Superior temporal gyrus (tissue), 1 donor: Measurements from ENCODE around the gene CREBBP.

ENCODE experiments used
- DNase-seq: peaks from one replicate; pipeline ENCODE4 v3.0.0-alpha.2; 2016; ENCODE audit errors: extremely low spot score

Gene CREBBP

DNA sequence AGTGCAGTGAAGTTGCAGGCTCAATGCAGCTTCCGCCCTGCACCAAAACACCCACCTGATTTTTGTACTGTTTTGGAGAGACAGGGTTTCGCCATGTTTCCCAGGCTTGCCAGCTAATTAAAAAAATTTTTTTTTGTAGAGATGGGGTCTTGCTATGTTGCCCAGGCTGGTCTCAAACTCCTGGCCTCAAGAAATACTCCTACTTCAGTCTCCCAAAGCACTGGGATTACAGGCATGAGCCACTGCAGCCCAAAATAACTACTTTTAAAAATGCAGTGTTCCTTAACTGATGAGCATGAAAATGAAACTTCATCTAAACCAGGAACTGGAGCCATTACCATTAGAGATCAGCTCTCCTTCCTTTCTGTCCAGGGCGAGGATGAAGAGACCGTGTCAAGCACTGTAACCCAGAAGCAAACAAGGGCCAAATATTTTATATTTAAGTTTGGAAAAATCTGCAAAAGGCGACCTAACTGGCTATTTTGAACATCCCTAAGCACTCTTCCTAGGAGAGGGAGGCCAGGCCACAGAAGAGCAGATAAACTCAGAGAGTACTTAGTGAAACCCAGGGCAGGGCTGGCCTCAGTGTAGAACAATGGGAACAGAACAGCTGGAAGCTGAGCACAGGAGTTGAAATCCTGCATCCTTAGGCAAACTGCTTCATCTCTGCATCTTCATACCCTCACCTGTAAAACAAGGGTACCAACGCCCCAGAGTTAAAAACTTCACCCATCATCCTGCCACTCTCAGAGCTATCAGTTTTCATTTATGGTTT lies 24.0 kb downstream of the CREBBP start:
- DNase-seq, result no peak

DNA sequence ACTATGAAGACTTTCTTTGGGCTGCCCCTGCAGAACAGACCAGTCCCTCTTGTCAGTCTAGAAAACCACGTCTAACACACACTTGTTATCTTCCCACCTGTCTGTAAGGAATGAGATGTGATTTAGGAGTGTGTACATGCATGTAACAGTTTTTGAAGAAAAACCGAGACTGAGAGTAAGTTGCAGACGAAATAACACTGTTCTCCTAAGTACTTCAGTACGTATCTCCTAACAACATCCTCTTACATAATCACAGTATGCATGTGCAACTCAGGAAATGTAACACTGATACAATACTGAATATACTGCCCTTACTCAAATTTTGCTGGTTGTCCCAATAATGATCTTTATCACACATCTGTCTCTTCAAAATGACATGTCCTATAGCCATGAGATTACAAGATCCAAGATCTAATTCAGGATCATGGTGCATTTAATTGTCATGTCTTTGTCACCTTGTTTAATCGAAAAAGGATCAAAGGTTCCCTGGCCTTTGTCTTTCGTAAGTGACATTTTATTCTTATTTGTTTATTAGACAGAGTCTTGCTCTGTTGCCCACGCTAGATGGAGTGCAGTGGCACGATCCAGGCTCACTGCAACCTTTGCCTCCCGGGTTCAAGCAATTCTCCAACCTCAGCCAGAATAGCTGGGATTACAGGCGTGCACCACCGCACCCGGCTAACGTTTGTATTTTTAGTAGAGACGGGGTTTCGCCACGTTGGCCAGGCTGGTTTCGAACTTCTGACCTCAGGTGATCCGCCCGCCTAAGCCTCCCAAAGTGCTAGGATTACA lies 25.6 kb downstream of the CREBBP start:
- DNase-seq, result no peak

DNA sequence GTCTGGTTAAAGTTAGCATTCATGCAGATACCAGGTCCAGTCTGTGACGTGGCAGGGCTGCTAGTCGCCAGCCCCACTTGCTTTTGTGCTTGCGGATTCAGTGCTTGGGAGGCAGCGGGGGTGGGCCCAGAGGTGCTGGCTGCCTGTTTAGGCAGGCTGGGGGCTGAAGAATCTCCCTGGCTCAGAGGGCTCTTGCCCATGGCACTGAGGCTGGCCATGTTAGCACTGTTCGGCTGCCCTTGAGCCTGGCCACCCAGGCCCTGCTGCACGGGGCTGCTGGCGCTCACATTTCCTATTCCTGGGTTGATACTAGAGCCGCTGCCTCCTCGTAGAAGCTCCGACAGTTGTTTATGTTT lies 30.0 kb downstream of the CREBBP start:
- DNase-seq, result no peak

DNA sequence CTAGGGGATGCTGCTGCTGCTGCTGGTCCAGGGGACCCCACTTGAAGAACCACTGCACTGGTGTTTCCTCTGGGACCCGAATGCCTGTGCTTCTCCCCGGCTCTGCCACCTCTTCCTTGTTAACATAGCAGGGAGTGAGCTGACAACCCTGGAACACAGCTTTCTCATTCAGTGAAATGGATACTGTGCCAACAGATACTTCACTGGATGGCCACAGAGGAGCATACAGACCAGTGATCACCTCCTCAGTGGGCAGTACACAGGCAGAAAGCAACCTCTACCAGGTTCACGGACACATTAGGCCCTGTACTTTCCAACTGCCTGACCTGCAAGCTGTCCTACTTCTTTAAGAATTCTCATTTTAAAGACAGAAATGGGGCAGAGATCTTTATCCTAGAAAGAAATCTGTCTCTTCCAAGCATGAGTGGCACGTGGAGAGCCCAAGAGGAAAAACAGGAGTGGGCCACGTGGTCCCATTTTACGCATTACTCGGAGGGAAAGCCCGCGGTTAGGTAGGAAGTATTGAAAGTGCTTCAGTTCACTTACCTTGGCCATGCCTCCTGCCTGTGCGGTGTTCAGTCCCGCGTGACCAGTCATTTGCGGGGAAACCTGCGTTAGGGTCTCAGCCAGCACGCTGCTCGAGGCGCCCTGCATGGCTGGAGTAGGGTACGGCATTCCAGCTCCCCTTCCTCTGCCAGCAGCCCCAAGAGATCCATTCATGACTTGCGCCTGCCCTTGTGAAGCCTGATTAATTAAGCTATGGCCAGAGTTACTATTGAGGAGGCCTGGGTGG lies 30.6 kb downstream of the CREBBP start:
- DNase-seq, result no peak

DNA sequence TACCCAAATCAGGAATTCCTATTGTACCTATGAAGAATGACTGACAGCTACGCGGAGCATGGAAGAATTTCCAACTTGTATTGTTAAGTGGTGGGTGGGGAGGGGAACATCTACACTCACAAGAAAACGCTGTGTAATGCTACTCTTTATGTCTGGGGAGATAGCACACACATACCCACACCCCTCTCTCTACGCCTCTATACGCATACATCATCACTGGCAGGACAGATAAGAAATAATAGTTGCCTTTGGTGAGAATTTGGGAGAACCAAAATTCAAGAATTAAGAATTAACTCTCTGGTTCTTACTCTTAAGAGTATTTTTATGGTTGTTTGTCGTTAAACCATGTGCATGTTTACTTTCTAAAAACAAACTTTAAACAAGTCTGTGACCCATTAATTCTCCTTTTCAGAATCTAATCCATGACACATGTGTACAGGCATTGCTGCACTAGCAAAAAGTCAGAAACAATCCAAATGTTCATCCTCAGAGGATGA lies 33.9 kb downstream of the CREBBP start:
- no peak for DNase-seq

DNA sequence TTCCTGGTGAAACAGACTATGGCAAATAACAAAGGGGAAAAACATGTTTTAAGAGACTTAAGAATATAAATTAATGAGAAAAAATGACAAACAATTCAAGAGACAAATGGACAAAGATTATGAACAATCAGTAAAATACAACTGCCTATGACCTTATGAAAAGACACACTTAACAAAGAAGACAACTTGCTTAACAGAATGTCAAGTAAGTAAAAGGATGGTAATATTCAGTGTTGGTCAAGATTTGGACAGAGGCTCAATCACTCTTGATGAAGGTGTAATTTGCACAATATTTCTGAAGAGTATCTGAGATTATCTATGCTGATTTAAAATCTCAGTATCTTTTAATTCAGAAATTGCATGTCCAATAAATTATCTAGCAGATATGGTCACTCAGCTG lies 34.4 kb downstream of the CREBBP start:
- DNase-seq, result no peak

DNA sequence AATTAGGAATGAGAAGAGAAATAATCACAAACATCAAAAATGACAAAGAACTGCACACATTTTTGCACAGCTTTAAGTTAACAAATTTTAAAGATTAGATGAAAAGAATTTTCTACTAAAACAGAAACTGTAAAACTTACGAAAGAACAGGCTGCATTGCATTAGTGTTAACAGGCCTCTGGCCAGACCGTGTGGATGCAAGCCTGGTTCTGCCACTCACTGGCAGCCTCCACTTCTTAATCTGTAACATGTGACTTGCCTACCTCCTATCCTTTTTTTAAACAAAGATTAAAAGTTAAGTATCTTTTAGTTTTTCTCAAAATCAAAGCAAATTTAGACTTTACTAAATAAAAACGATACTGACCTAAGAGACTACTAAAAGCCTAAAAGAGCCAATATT lies 37.5 kb downstream of the CREBBP start:
- no peak for DNase-seq

DNA sequence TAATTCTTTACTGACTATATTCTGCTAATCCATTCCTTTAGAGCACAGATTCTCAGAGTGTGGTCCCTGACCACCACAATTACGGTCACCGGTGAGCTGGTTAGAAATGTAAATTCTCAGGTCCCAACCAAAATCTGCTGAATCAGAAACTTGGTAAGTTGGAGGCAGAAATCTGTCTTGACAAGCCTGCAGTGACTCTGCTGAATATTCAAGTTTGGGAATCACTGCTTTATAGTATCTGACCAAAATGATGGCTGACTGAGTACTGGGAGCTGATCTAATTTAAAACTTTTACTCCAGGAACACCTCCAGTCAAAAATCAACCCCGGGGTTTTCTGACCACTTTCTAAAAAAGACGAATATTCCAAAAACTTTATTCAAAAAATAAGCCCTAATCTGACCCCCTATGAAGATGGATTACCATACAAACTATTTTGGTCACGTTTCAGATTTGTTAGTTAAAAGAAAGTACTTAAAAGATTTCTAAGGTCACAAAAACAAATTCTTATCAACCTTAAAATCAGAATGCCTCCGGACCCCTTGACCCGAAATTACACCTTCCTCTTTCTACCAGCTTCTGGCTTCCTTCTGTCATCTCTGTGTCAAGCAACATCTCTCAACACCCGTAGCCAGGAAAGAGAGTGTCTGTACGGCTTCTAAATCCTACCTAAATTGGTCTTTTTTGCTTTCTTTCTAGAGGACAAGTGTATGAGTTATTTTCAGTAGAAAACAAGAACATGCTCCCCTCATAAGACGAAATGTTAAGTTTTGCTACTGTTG lies 38.6 kb downstream of the CREBBP start:
- no peak for DNase-seq

DNA sequence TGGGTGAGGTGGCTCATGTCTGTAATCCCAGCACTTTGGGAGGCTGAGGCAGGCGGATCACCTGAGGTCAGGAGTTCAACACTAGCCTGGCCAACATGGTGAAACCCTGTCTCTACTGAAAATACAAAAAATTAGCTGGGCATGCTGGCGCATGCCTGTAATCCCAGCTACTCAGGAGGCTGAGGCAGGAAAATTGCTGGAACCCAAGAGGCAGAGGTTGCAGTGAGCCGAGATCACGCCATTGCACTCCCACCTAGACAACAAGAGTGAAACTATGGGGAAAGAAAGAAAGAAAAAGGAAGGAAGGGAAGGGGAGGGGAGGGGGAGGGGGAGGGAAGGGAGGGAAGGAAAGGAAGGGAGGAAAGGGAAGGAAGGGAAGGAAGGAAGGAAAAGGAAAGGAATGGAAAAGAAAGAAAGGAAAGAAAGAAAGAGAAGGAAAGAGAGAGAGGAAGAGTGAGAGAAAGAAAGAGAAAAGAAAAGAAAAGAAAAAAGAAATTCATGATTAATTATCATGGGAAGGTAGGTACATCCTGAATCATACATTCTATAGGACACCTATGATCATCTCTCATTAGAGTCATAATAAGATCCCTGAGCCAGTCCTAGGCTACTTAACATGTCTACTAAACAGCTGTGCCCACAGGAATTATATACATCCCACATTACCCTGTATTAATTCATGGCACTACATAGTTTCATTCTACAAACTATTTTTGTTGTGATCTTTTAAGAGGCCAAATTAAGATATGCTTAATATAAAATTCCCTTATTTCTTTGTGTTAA lies 40.9 kb downstream of the CREBBP start:
- no peak for DNase-seq

DNA sequence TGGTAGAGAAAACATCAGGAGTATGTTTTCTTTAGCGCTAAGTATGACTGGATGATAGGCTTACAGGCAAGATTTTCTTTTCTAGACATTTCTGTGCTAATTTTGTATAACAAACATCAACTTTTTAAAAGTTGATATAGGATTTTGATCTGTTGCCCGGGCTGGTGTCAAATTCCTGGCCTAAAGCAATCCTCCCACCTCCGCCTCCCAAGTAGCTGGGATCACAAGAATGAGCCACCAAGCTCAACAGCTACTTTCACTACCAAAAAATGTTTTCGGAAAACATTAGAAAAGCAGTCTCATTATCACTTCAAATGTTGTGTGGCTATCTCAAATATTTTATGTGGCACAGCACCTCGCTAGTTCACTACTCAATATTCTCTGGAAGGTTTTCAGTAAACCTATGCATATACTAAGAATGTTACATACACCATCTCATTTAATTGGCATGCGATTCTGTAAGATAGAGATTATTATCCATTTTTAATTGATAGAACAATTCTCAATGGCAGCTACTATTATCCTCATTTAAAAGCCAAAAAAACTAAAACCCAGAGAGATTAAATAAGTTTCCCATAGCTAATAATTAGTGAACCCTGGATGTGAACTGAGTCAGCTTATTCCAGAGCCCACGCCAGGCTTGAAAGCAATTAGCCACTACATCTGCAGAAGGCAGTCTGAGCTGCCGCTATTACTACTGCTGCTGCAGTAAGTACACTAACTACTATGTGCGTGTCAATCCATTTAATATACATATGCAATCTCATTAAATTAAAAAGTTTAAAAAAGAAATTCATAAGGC lies 41.7 kb downstream of the CREBBP start:
- no peak for DNase-seq

DNA sequence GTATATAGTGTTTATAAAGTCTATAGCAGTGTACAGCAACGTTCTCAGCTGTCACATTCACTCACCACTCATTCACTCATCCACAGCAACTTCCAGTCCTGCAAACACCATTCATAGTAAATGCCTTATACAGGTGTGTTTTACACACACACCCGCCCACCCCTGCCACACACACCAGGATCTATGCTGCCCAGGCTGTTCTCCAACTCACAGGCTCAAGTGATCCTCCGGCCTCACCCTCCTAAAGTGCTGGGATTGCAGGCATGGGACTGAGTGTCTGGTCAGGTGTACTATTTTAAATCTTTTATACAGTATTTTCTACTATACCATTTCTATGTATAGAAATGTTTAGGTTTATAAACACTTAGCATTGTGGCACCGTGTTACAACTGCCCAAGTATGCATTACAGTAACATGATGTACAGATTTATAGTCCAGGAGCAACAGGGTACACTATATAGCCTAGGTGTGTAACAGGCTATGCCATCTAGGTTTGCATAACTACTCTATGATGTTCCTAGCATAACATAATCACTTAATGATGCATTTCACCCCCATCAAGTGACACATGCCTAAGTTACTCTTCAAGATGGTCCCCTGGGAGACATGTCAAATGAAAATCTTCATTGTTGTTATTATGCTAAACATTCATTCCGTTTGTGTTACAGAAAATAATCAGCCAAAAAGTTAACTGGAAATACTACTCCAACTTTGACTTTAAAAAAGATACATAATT lies 42.5 kb downstream of the CREBBP start:
- DNase-seq, result no peak

DNA sequence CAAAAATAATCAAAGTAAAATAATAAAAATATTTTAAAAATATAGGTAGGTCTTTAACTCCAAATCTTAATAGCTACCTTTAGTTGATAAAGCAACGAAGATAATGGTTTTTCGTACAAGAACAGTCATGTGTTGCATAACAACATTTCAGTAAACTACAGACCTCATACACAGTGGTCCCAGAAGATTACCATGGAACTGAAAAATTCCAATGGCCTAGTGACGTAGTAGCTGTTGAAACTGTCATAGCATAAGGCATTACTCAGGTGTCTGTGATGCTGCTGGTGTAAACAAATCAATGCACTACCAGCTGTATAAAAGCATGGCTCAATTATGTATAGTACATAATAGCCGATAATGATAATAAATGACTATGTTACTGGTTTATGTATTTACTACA lies 43.9 kb downstream of the CREBBP start:
- no peak for DNase-seq

DNA sequence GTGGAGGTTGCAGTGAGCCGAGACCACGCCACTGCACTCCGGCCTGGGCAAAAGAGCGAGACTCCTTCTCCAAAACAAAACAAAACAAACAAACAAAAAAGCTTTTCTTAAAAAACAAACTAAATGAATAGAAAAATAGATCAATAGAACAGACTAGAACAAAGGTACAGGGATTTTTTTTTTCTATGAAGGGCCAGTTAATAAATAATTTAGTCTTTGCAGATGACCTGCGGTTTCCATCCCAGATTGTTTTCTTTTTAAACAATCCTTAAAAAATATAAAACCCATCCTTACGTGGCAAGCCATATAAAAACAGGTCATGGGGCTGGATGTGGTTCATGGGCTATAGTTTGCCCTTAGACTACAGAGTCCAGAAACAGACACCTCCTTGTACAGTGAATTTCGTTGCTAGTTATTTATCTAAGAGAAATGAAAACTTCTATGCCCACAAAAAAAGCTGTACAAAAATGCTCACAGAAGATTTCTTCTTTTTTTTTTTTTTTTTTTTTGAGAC lies 45.4 kb downstream of the CREBBP start:
- DNase-seq, result no peak

DNA sequence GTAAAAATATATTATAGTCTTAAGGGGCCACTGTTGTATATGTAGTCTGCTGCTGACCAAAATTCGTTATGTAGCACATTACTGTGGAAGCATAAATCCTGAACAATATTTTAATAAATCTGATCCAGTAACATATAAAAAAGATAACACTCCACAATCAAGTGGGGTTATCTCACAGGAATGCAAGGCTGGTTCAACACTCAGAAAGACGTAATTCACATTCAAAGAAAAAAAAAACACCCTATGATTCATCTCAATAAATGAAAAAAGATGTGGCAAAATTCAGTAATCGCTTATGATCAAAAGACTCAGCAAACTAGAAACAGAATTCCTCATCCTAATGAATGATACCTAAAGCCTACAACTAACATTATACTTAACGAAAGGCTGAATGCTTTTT lies 47.8 kb downstream of the CREBBP start:
- no peak for DNase-seq

DNA sequence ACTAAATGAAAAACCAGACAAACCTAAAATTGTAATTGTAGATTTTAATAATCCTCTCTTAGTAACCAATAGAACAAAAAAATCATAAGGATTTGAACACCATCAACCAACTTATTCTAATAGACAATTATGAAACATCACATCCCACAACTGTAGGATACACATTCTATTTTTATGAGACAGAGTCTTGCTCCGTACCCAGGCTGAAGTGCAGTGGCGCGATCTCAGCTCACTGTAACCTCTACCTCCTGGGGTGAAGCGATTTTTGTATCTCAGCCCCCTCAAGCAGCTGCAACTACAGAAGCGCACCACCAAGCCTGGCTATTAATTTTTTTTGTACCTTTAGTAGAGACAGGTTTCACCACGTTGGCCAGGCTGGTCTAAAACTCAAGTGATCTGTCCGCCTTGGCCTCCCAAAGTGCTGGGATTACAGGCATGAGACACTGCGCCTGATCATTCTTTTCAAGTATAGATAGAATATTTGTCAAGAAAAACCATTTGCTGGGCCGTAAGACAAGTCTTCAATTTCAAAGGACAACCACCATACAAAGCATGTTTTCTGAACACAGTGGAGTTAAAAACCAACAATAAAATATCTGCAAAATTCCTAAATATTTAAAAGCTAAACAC lies 49.8 kb downstream of the CREBBP start:
- DNase-seq, result no peak

DNA sequence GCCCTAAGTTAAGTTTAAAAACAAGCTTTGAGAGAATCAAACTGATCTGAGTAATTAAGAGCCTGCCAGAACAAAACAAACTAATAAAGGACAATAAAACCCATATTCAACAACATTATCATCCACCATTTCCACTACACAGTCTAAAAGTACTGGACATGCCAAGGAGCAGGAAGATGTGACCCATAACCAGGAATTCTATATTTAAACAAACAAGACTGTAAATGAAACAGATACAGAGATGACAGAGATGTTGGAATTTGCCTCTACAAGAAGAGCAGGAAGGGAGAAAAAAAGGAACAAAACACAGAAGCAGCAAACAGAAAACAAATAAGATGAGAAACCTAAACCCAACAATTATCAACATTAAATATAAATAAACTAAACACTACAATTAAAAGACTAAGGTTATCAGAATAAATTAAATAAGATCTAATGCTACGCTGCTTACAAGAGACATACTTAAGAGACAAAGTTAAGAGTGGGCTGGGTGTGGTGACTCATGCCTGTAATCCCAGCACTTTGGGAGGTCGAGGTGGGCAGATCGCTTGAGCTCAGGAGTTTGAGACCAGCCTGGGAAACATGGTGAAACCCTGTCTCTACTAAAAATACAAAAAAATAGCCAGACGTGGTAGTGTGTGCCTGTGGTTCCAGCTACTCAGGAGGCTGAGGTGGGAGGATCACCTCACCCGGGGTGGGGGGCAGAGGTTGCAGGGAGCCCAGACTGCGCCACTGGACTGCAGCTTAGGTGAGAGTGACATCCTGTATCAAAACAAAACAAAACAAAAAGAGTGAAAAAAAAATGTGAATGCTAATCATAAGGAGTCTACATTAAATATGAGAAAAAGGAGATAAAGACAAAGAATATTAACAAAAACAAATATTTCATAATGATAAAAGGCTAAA lies 50.6 kb downstream of the CREBBP start:
- DNase-seq, result no peak

DNA sequence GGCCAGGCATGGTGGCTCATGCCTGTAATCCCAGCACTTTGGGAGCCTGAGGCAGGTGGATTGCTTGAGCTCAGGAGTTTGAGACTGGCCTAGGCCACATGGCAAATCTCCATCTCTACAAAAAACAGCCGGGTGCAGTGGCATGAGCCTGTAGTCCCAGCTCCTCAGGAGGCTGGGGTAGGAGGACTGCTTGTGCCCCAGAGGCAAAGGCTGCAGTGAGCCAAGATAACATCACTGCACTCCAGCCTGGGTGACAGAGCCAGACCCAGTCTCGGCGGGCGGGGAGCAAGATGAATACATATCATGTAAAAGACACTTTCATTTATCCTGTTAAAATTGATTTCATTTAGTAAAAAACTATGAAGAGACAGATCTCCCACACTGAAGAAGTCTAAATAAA lies 54.6 kb downstream of the CREBBP start:
- no peak for DNase-seq

DNA sequence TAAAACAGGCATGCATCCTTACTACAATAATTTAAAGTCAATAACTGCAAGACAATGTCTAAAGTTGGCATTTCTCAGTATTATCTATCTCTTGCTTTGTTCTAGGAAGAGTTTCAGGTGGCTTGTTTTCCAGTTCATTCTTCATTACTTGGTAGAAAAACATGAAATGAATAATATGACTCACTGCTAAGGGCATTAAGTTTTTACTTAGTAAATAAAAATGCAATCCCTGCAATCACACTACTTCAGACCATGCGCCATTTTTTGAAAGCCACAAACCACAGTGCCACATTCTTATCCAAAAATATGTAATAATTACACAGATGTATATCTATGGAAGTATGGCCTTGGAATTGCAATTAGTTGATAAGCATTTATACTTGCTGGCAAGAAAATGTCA lies 55.4 kb downstream of the CREBBP start:
- no peak for DNase-seq
